Measurements from ENCODE around the gene ARHGEF19. TPM values are rescaled to one million over a fixed set of nuclear protein-coding genes. Genes with fewer than 3 reads are reported as not detected.

The ARHGEF19 gene
- polyA plus RNA-seq, 3 donors: 16.7 to 22.2 (median 21.1) TPM

GRCh38 chr1:16158993-16159831 lies 53.2 kb downstream of the ARHGEF19 start:
- DNase-seq (ENCODE audit: extremely low read depth in 1 of 11, low read depth in 9 of 11, low spot score in 4 of 11): no peak

GRCh38 chr1:16158025-16158424 lies 54.4 kb downstream of the ARHGEF19 start:
- no peak for DNase-seq (ENCODE audit: extremely low read depth in 1 of 11, low read depth in 9 of 11, low spot score in 4 of 11)

- no peak for DNase-seq (ENCODE audit: extremely low read depth in 1 of 11, low read depth in 9 of 11, low spot score in 4 of 11)
Observed at GRCh38 chr1:16156848-16157495, 55.5 kb downstream of the ARHGEF19 start.

GRCh38 chr1:16155537-16156410 lies 56.7 kb downstream of the ARHGEF19 start, which contains the start of gene EPHA2:
Gene EPHA2, minus strand, starts transcription at chr1:16156069. Its CDS starts 137 bp downstream, at chr1:16155932.
- DNase-seq (ENCODE audit: extremely low read depth in 1 of 11, low read depth in 9 of 11, low spot score in 4 of 11): peak in 9 of 11 donors; percentile 80 to 97 (median 90)

GRCh38 chr1:16153999-16154673 lies 58.3 kb downstream of the ARHGEF19 start:
- DNase-seq (ENCODE audit: extremely low read depth in 1 of 11, low read depth in 9 of 11, low spot score in 4 of 11): no peak

- DNase-seq (ENCODE audit: extremely low read depth in 1 of 11, low read depth in 9 of 11, low spot score in 4 of 11): no peak
Observed at GRCh38 chr1:16153096-16153998, 59.1 kb downstream of the ARHGEF19 start.

- peak in 2 of 11 donors; percentile 59 to 74 for DNase-seq (ENCODE audit: extremely low read depth in 1 of 11, low read depth in 9 of 11, low spot score in 4 of 11)
Observed at GRCh38 chr1:16152481-16153087, 59.9 kb downstream of the ARHGEF19 start.

GRCh38 chr1:16151995-16152384 lies 60.5 kb downstream of the ARHGEF19 start:
- DNase-seq (ENCODE audit: extremely low read depth in 1 of 11, low read depth in 9 of 11, low spot score in 4 of 11): no peak

- DNase-seq (ENCODE audit: extremely low read depth in 1 of 11, low read depth in 9 of 11, low spot score in 4 of 11): no peak
Observed at GRCh38 chr1:16151196-16151994, 61.1 kb downstream of the ARHGEF19 start.

- DNase-seq (ENCODE audit: extremely low read depth in 1 of 11, low read depth in 9 of 11, low spot score in 4 of 11): no peak
Observed at GRCh38 chr1:16150508-16150907, 61.9 kb downstream of the ARHGEF19 start.

- no peak for DNase-seq (ENCODE audit: extremely low read depth in 1 of 11, low read depth in 9 of 11, low spot score in 4 of 11)
Observed at GRCh38 chr1:16149702-16150488, 62.6 kb downstream of the ARHGEF19 start.

- DNase-seq (ENCODE audit: extremely low read depth in 1 of 11, low read depth in 9 of 11, low spot score in 4 of 11): no peak
Observed at GRCh38 chr1:16149146-16149545, 63.3 kb downstream of the ARHGEF19 start.

GRCh38 chr1:16148329-16149092 lies 63.9 kb downstream of the ARHGEF19 start:
- no peak for DNase-seq (ENCODE audit: extremely low read depth in 1 of 11, low read depth in 9 of 11, low spot score in 4 of 11)
